SU-DHL-6 (cell line): ENCODE measurements around the gene LUZP1.

Experiments
- EZH2phosphoT487 ChIP-seq: fragments of 200-600 bp; sonication (generic), shearing (Covaris generic); conservative IDR thresholded peaks from 2 replicates; pipeline ENCODE4 v1.6.1; 2018; ENCODE audit warnings: mild to moderate bottlenecking, antibody characterized with exemption, low read length, moderate library complexity, mixed read lengths
- TF ChIP-seq, protein P1 (sequence below): fragments of 200-600 bp; sonication (generic); IDR thresholded peaks from one replicate; pipeline ENCODE4 v1.5.1; 2017; ENCODE audit warnings: antibody characterized with exemption, mild to moderate bottlenecking, low read length, moderate library complexity; ENCODE audit not compliant: insufficient read depth, poor library complexity, severe bottlenecking

DNA sequence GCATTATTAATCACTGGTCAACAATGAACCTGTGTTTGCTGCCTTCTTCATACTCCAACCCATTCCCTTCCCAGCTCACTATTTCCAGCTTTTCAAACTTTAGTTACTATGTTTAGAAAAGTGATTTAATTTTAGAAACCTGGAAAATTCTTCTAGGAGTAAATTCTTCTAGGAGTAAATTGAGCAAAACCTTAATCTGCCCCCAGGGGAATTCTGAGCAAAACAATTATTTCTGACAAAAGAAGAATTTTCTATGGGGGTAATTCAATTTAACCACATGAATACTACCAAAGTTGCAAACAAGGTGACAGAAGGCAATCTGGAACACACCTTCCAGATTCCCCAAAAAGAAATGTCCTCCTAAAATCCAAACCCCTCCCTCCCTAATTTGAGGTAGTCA, 1.8 kb downstream of the LUZP1 start:
- TF ChIP-seq, protein P1, sequence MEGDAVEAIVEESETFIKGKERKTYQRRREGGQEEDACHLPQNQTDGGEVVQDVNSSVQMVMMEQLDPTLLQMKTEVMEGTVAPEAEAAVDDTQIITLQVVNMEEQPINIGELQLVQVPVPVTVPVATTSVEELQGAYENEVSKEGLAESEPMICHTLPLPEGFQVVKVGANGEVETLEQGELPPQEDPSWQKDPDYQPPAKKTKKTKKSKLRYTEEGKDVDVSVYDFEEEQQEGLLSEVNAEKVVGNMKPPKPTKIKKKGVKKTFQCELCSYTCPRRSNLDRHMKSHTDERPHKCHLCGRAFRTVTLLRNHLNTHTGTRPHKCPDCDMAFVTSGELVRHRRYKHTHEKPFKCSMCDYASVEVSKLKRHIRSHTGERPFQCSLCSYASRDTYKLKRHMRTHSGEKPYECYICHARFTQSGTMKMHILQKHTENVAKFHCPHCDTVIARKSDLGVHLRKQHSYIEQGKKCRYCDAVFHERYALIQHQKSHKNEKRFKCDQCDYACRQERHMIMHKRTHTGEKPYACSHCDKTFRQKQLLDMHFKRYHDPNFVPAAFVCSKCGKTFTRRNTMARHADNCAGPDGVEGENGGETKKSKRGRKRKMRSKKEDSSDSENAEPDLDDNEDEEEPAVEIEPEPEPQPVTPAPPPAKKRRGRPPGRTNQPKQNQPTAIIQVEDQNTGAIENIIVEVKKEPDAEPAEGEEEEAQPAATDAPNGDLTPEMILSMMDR: no peak
- no peak for TF ChIP-seq EZH2phosphoT487
